Activated effector memory CD4-positive, alpha-beta T cell treated with anti-CD3 and anti-CD28 coated beads, Interleukin-2, amount 50 U/mL, for 16 hours (primary cell): ENCODE measurements around the gene ENTPD1.
"Not testable (repeated sequence)": the region's sequence is repeated elsewhere in the genome, so short reads cannot be mapped to it uniquely, and the experiment has no call there.

Source experiments
- DNase-seq: peaks from one replicate; pipeline ENCODE4 v3.0.0-alpha.2; 2020

ENTPD1 gene

DNA sequence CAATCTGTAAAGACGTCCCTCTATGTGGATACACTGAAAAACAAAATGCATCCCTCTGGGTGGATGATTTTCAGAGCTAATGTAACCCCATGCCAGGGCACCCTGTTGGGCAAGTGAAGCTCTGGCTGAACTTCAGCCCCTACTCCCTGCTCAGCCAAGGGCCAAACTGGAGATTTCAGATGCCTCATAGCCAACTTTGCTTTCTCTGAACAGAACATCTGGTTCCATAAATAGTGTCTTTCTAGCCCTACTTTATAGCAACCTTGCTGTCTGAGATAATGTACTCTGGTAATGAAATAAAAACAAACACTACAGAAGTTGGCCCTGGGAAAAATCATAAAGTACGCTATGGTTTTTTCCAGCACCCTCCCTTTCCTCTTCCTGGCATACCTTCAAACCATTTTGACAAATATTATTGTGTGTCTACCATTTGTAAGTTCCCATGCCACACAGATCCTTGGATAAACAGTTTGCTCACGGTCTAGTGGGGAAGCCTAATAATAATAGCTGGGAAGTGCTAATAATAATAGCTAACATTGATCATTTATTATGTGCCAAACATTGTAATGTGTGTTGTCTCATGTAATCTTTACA, 3.4 kb downstream of the ENTPD1 start:
- no peak for DNase-seq

DNA sequence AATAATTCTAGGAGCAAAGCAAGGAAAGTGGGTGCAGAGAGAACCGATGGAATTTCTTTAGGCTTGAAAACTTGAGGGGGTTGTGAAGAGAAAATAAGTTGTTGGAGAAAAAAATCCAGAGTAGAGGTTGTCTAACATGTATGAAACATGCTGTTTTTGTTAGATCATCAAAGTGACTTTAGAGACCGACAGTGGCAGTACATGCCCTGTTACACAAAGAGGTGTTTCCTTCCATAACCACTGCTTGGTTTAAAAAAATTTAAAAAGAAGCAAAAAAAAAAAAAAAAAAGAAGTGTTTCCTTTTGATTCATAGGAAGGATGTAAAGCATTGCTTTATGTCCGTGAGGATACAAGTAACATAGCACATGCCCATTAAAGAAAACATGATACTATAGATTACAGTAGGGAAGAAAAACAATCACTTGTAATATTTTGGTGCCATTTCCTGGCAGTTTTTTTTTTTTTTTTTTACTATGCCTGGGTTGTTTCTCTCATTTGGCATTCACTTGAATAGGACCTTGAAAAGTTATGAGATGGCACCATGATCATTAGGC, 6.1 kb downstream of the ENTPD1 start:
- no peak for DNase-seq

DNA sequence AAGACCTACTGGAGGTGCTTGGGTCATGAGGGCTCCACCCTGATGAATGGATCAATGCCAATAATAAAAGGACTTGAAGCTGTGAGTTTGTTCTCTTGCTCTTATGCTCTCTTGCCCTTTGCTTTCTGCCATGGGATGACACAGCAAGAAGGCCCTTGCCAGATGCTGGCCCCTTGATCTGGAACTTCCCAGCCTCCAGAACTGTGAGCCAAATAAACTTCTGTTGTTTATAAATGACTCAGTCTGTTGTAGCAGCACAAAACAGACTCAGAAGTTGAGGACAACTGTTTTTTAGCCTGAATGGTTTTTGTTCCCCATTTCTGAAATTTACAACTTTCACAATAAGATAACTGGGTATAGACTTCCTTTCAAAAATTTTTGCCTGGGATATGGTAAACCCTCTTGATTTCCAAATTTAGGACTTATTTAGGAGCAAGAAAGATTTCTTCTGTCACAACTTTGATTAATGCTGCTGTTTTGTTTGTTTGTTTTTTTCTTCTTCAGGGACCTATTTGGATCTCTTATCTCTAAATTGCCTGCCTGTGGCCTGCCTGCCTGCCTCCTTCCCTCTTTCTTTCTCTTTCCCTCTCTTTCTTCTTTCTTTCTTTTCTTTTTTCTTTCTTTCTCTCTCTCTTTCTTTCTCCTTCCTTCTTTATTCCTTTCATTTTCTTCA, 12.1 kb downstream of the ENTPD1 start:
- no peak for DNase-seq

DNA sequence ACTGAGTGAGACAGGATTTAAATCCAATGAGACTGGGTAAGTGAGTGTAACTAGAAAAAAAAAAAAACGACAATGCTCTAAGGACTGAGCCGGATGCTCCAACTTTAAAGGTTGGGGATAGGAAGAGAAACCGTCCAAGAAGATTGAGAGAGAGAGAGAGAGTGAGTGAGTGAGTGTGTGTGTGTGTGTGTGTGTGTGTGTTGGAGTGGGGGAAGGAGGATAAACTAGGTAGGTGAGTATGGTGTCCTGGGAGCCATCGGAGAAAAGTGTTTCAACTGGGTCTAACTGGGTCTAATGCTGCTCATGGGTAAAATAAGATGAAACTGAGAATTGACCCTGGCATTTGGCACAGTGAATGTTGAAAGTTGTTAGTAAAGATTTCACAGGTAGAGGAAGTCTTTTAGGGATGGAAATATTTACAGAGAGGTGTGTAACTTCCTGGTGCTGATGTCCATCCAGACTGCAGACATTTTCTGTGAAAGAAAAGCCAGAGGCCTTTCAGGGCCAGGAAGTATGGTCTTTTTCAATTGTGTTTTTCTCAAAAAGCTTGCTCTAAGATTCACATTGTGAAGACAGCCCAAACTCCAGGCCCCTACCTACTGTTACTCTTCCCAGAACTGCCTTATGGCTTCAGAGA, 14.2 kb downstream of the ENTPD1 start:
- no peak for DNase-seq

DNA sequence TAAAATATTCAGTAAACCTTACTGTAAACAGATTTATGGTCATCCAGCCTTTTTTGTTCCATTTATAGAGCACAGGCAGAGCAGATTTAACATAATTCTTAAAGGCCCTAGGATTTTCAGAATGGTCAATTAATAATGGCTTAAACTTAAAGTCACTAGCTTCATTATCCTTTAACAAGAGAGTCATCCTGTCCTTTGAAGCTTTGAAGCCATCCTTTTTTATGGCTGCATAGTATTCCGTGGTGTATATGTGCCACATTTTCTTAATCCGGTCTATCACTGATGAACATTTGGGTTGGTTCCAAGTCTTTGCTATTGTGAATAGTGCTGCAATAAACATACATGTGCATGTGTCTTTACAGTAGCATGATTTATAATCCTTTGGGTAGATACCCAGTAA, 17.5 kb downstream of the ENTPD1 start:
- not testable (repeated sequence) for DNase-seq

DNA sequence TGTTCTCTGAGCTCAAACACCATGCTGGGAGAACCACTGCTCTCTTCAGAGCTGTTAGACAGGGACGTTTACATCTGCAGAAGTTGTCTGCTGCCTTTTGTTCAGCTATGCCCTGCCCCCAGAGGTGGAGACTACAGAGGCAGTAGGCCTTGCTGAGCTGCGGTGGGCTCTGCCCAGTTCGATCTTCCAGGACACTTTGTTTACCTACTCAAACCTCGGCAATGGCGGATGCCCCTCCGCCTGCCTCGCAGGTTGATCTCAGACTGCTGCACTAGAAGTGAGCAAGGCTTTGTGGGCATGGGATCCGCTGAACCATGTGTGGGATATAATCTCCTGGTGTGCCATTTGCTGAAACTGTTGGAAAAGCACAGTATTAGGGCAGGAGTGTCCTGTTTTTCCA, 21.7 kb downstream of the ENTPD1 start:
- not testable (repeated sequence) for DNase-seq

DNA sequence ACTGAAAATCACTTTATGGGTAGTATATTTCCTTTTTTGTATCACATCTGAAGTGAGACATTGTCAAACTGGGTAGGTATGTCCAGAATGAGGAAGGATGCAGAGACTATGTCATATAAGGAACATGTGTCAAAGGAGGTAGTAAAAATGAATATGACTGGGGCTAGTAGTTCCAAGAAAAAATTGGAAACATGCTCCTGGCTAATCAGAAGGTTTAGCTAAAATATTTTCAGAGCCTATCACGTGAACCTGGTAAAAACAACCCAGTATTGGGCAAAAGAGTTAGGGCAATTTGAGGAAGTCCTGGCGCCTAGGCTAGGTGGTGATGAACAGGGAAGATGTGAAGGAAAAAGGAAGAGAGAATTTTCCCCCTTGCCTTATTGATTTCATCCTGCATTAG, 26.4 kb downstream of the ENTPD1 start:
- no peak for DNase-seq

DNA sequence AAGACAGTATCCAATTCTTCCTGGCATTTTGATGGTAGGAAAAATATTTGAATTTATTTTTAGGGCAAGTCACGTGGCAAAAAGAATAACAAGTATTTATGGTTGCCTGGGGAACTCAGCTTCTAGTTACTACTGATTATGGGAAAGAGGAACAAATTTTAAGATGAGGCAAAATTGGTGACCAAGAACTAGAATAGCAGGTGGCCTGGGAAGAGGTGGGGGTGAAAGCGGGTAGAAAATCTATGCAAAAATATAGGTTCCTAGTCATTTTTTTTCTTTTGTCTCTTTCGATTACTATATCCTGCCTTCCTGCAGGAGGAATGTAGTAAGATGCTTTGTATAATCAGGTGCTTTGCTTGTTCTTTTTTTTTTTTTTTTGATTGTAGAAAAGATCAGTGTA, 27.8 kb downstream of the ENTPD1 start:
- DNase-seq, result no peak

- DNase-seq, result no peak
Measured at GRCh38 chr10:95784279-95784913, 28.4 kb downstream of the ENTPD1 start.

GRCh38 chr10:95785317-95785716, 29.4 kb downstream of the ENTPD1 start:
- no peak for DNase-seq

DNA sequence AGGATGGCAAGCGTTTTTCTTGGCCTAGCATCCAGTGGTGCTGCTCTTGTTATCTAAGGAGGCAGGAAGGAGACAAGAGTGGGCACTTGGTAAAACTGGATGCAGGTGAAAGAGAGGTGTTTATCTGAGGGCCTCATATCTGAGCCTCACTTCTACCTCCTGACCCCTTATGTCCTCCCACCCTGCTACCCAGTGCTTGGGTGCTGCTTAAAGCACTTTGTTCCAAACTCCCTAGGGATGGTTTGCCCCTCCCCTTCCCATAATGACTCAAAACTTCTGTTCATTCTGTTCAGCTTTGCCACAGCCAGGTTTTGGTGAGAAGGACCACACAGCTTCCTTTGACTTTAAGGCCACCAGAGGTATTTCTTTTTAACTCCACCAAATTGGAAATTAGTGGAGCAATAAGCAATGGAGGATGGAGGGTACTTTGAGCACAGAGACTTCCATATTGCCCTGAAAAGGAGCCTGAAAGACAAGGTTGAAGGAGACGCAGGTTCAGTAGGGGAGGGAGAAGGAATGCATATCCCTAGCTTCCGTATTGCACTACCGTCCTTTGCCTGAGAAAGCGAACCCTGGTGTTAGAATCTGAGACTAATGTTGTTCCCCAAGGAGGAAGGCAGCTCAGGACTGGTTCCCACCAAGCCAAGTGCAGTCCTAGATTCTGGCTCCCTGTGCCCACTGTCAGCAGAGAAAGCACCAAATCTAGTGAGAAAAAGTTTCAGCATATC, 30.1 kb downstream of the ENTPD1 start:
- DNase-seq, result no peak

DNA sequence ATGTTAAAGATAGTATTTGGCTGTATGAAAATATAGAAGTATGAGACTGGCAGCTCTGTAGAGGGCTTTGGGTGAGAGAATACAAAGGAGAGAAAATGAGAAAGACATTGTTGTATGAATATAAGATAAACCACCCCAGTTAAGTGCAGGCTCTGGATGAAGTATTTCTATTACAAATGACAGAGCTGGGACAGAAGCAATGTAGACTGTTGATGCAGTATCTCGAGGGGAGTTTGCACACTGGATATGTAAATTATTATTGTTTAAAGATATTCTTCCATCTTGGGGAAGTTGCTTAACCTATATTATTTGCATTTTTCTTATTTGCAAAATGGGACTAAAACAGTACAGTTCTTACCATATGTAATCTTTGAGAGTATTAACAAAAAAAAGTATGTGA, 31.5 kb downstream of the ENTPD1 start:
- no peak for DNase-seq

GRCh38 chr10:95788830-95789229, 32.9 kb downstream of the ENTPD1 start:
- no peak for DNase-seq

- no peak for DNase-seq
Measured at GRCh38 chr10:95789902-95790301, 33.9 kb downstream of the ENTPD1 start.

- no peak for DNase-seq
Measured at GRCh38 chr10:95790982-95791381, 35.0 kb downstream of the ENTPD1 start.

DNA sequence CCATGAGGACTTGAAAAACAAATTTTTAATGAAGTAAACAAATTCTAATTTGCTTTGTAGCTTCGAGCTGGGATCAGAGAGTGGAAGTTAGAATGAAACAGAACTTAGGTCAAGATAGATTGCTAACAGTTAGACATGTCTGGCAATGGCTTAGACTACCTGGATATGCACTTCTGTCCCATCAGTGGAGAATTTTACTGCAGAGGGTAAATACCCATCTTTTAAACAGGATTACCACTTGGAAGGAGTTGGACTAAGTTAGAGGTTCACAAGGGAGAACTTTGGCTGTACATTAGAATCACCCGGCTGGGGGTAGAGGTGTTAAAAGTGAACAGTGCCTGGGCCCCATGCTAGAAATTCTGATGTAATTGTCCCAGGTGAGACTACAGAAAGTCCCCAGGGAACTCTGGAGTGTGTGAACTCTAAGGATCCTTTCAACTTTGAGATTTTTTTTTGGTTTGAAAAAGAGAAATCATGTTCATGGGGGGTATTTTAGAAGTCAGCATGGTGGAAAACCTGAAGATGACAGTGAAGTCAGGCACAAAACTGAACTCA, 35.5 kb downstream of the ENTPD1 start:
- DNase-seq, result no peak

DNA sequence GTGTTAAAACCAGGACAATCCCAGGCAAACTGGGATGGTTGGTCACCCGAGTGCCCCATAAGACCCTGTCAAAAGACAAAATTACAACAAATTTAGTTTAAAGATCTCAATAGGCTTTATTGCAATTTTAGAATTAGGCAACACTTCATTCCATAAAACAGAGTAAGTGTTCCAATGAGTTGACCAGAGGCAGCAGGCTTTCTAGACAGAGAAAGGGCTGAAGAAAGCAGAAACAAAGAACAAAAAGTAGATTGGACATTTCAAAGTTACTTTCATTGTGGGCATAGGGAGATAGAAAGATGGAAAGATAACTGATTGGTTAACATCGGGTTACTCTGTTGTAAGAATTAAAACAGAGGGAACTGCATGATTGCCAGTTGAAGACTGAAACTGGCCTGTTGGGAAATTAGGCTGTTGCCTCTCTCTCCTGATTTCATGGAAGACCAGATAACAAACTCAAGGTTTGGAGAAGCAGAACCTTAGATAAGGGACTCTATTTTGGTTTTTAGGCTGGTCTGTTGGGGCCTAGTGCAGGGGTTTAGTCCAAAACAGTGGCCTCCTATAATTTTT, 36.3 kb downstream of the ENTPD1 start:
- no peak for DNase-seq

- no peak for DNase-seq
Measured at GRCh38 chr10:95792874-95793285, 36.9 kb downstream of the ENTPD1 start.

DNA sequence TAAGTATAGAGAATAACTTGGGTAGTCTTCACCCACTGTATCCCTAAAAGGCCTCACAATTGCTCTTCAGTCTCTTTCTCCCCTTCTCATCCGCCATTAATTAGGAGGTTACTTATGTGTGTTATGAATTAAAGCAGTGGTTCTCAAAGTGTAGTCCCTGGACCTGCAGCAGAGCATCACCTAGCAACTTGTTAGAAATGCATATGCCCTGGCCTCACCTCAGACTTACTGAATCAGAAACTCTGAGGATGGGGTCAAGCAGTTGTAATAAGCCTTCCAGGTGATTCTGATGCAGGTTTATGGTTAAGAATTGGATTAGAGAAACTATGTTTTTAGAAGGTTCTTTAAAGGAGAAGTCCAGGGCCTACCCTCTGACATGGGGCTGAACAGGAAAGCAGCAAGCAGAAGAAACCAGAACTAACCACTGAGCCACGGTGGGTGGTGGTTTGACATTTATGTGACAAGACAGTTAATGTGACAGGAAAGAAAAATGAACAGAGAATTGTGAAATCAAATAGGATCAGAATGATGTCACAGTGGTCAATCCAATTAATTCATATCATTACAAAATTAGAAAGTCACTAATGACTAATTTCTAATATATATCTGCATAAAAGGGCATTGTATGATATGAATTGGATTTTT, 37.6 kb downstream of the ENTPD1 start:
- DNase-seq, result no peak

DNA sequence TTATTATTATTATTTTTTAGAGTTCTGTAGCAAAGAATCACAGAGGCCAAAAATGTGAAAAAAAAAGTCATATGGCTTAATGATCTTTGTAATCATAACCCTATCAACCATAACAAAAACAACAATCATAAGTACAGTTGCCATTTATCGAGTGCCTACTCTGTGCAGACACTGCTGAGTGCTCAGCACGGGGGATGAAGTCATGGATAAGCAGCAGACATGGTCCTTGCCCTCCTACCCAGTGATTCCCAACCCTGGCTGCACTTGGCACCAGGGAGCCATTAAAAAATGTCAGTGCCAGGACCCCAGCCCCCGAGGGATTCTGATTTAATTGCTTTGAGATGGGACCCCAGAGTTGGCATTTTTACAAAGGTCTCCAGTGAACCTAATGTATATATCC, 38.2 kb downstream of the ENTPD1 start:
- DNase-seq, result no peak

GRCh38 chr10:95795602-95796001, 39.6 kb downstream of the ENTPD1 start:
- DNase-seq, result no peak

DNA sequence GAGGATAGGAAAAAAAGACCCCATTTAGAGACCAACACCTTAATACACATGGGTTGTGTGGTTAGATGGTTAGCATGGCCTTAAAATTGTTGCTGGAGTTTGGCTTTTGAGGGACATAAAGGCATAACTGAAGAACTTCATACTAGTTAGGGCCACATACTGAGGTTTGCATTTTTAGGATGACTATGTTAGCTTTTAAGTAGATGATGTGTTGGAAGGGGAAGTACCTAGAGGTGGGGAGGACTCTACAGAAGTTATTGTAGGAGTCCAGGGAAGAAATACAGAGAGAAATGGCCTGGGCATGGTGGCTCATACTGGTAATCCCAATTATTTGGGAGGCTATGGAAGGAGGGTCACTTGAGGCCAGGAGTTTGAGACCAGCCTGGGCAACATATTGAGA, 40.5 kb downstream of the ENTPD1 start:
- no peak for DNase-seq
